Left cardiac atrium (tissue), 4 donors: ENCODE results near the gene ATP2B3. TPM values are rescaled to one million over a fixed set of nuclear protein-coding genes. Genes with fewer than 3 reads are reported as not detected.
A peak's percentile ranks its signal among the peaks of the same experiment; 100 is the strongest.

Experiments
- ATAC-seq, 2 donors: fragments of 200-7000 bp; cut with Tn5 transposase; one replicate each; pipeline ENCODE4 v1.9.1; 2020; ENCODE audit warnings: mild to moderate bottlenecking in 2 of 2, moderate library complexity in 2 of 2
- DNase-seq: peaks from one replicate; pipeline ENCODE4 v3.0.0-alpha.2; 2020
- intact Hi-C, 2 donors: fragments of 100-400 bp; cut with DNase I; formaldehyde crosslinking; loops; one replicate each; pipeline versions ENCODE4 v1.14.1 to v1.15.1; 2022 to 2023
- total RNA-seq, 2 donors: library from RNA; stranded (reverse); fragmentation: NEBNext Ultra II Directional; extraction: Animal tissue kit (Norgen Biotek cat#: 25700); gene quantifications; one replicate each; pipeline ENCODE4 v1.2.1, GENCODE V29; 2021
- donor health status: DM: no; HTN: yes; CAD: no.
- donor health status: DM: no; HTN: yes; CAD: no; lungs with severe emphysema.
- donor health status: DM: yes; HTN: yes; CAD: no.
- donor health status: Dilated cardiomyopathy.

Gene ATP2B3
- total RNA-seq, 2 donors from 2014 or later: 0.10 TPM; not detected in 1

GRCh38 chrX:153556767-153557166 is 39.3 kb downstream of the ATP2B3 start:
- ATAC-seq (no peak), DNase-seq (no peak)
- intact Hi-C loops: loop anchor here in 1 of 2 donors (10.0 kb wide), 1 partner anchor 88 kb away; the partner anchor contains the start of gene DUSP9

- DNase-seq: no peak
- intact Hi-C loops: loop anchor here in 1 of 2 donors (10.0 kb wide), 1 partner anchor 87 kb away; the partner anchor contains the start of gene DUSP9
- no peak for ATAC-seq
Observed at GRCh38 chrX:153557618-153558355, 40.3 kb downstream of the ATP2B3 start.

- intact Hi-C loops: loop anchor here in 1 of 2 donors (10.0 kb wide), 1 partner anchor 85 kb away; the partner anchor contains the start of gene DUSP9
- no peak for DNase-seq
- peak in 1 of 2 donors; percentile 62 for ATAC-seq
Observed at GRCh38 chrX:153560000-153560399, 42.6 kb downstream of the ATP2B3 start.

DNA sequence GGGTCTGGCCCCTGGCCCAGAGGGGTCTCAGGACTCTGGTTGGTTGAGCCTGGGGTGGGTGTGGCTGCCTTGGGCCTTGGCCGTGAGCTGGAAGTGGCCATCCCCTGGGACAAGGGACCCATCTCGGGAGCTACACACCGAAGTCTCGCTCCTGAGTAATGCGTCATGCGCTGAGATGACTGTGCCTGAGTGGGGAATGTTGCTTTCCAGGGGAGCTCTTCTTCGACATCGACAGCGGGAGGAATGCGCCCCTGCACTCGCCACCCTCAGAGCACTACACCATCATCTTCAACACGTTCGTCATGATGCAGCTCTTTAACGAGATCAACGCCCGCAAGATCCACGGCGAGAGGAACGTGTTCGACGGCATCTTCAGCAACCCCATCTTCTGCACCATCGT is 43.0 kb downstream of the ATP2B3 start:
- intact Hi-C loops: no loop called here
- DNase-seq: no peak
- ATAC-seq: no peak

GRCh38 chrX:153561337-153561736 is 43.9 kb downstream of the ATP2B3 start:
- ATAC-seq (no peak), DNase-seq (no peak)
- intact Hi-C loops: no loop called here

DNA sequence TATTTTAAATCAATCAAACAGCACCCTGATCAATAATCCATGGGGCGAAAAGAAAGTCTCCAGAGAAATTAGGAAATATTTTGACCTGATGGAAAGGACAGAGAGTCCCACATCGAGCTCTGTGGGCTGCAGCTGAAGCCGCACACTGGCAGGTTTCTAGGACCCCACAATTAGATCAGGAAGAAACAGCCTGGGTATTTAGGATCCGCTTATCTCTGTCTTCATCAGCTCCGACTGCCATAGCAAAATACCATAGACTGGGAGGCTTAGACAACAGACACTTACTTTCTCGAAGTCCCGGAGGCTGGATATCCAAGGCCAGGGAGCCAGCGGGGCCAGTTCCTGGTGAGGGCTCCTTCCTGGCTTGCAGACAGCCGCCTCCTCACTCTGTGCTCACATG is 45.1 kb downstream of the ATP2B3 start:
- DNase-seq (no peak), ATAC-seq (no peak)
- intact Hi-C loops: no loop called here

DNA sequence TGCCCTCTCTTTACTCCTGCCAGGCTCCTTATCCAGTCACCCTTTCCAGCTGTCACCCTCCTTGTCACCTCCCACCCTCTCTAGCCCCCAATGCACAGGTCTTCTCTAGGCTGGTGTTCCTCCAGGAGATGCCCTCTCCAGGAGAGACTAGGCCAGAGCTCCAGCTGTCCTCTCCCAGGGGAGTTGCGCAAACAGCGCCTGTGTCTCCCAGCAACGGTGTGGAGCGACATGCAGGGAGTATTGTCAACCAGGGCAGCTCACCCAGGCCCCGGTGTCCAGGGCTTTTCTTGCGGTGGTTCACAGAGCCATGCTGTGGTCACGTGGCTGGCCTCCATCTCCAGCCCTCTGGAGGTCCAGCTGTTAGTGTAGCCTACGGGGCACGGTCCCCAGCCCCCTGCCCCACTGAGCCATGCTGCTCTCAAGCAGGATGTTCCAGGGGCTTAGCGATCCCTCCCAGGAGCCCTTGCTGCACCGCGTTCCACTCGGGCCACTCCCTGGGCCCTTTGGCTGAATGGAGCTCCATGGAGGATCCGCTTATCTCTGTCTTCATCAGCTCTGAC is 46.7 kb downstream of the ATP2B3 start:
- ATAC-seq (no peak), DNase-seq (no peak)
- intact Hi-C loops: no loop called here

DNA sequence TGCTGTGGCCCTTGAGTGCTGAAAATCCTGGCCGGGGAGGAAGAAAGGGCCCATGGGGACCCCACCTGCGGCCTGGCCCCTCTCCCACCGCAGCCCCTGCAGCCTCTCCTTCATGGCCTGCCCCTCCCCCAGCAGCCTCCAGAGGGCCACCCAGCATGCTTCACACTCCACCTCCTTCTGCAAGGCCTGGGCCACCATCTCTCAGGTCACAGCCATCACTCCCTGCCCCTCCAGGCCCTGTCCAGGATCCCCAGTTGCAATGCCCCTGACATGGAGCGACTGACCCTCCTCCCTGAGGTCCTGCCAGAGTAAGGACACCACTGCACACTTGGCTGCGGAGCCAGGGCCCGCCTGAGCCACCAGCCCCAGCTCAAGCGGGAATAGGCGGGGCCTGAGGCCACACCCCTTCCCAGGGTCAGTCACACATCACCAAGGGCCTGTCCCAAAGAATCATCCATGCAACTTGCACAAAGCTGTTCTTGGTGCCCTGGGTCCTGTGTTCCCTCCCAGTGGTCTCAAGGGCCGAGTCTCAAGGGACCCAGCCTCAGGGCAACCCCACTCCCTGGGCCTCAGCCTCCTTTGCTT is 48.6 kb downstream of the ATP2B3 start:
- intact Hi-C loops: no loop called here
- ATAC-seq (no peak), DNase-seq (no peak)

GRCh38 chrX:153568451-153569011 is 51.1 kb downstream of the ATP2B3 start:
- DNase-seq (no peak), ATAC-seq (no peak)
- intact Hi-C loops: no loop called here

DNA sequence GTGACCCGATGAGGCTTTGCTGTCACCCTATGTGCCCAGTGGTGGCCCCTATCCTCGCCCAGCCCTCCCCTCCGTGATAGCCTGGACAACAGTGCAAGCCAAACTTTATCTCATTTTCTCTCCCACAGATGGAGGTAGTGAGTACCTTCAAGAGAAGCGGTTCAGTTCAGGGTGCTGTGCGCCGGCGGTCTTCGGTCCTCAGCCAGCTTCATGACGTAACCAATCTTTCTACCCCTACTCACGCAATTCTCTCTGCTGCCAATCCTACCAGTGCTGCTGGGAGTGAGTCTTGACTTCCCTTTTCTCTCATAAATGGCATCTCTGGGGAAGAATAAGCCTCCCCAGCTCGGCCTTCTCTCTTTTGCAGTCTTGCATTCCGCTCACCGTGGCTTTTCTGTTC is 52.0 kb downstream of the ATP2B3 start:
- DNase-seq (no peak), ATAC-seq (no peak)
- intact Hi-C loops: no loop called here

DNA sequence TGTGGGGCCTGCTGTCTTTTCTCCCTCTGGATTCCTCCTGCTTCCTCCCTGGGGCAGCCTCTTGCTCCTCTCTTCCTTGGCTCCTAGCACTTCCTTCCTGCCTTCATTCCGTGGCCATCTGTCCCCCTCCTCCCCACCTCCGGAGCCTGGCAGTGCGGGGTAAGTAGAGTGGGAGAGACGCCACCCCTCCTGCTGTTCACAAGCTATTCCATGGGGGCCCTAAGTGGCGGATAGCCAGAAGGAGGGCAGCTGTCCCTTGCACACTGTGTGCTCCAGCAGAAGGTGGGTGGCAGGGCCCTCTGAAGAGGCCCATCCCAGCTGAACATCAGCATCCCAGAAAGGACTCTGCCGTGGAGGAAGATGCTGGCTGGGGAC is 54.1 kb downstream of the ATP2B3 start:
- DNase-seq: no peak
- no peak for ATAC-seq
- intact Hi-C loops: no loop called here

GRCh38 chrX:153572601-153573000 is 55.2 kb downstream of the ATP2B3 start:
- DNase-seq (no peak), ATAC-seq (no peak)
- intact Hi-C loops: no loop called here

GRCh38 chrX:153573984-153574383 is 56.5 kb downstream of the ATP2B3 start:
- DNase-seq (no peak), ATAC-seq (no peak)
- intact Hi-C loops: no loop called here

DNA sequence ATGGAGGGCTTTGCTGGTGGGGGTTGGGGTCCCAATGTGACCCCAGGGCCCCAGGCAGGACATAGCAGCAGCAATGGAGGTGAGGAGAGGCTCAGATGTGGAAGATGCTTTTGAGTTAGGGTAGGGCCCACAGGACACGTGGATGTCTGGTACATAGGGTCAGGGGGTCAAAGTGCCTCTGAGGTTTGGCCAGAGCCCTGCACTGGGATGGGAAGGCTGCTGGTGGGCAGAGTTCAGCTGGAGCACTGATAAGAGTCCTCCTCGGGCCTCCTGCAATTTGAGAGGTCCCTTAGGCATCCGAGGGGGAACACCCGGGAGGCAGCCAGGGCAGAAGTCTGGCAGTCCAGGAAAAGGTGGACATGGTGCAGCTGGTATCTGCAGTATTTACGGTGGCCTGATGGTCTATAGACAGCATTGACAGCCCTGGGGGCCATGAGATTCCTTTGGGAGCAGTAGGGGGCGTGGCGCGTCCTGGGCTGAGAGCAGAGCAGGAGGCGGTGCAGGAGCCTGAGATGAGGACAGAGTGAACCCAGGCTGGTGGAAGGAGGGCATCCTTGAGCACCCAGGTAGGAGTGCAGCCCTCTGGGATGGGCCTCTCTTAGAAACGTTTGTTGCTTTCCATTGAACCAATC is 58.9 kb downstream of the ATP2B3 start:
- DNase-seq (no peak), ATAC-seq (no peak)
- intact Hi-C loops: no loop called here

GRCh38 chrX:153576961-153577360 is 59.5 kb downstream of the ATP2B3 start:
- intact Hi-C loops: no loop called here
- no peak for DNase-seq

DNA sequence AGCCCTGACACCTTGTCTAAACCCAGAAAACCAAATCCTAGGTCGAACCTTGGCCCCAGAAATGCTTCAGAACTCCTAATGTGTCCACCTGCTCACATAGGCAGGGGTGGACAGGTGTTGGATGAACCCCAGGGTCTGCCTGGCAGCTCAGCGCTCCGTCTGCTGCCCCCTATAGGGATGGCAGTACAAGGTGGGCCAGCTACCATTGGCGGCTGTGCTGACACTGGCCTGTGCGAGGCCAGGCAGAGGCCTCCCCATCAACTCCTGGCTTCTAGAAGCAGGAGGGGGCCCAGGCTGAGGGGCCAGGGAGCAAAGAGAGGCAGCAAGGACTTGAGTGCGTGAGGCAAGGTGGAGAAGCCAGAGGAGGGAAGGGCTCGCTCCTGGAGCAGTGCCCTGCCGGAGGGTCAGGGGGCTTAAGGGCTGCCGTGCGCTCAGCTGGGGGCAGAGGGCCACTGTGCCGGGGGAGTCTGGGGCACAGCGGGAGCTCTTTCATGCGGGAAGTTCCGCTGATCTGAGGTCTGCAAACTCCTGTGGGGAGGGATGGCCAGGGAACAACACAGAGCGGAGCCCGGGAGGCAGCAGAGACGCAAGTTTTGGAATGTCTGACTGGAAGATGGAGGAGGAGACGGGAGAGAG is 60.9 kb downstream of the ATP2B3 start:
- no peak for DNase-seq
- no peak for ATAC-seq
- intact Hi-C loops: no loop called here

More at GRCh38 chrX:153576961-153577360, 59.5 kb downstream of the ATP2B3 start:
- ATAC-seq: no peak

DNA sequence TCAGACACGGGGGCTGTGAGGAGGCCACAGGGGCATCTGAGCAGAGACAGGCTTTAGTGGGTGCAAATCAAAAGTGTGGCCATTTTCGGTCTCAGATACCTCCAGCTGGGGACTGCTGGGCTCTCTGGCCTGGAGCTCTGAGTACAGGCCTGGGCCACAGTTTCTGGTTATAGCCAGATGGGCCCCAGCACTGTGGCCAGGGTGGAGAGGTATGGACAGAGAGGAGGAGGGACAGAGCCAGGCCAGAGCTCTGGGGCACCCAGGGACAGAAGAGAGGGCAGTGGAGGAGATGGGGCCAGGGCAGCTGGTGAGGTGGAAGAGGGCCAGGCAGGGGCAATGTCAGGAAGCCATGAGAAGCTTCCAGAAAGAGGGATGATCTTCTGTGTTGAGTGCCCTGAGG is 61.4 kb downstream of the ATP2B3 start:
- intact Hi-C loops: no loop called here
- no peak for DNase-seq
- ATAC-seq: no peak

- intact Hi-C loops: no loop called here
- ATAC-seq (no peak), DNase-seq (no peak)
Observed at GRCh38 chrX:153580700-153581386, 63.4 kb downstream of the ATP2B3 start.

GRCh38 chrX:153582896-153583295 is 65.5 kb downstream of the ATP2B3 start:
- intact Hi-C loops: no loop called here
- ATAC-seq (peak; percentile 58 to 61), DNase-seq (no peak)
